GM12873 (cell line): ENCODE measurements around the gene TGFBRAP1.

Experiments
- CTCF ChIP-seq: IDR thresholded peaks from 2 replicates; pipeline ENCODE4 v1.5.1; 2012; ENCODE audit warnings: low read depth, mild to moderate bottlenecking, moderate library complexity, low read length, control low read depth; ENCODE audit not compliant: insufficient read depth; ENCODE audit errors: missing control alignments

TGFBRAP1 gene

DNA sequence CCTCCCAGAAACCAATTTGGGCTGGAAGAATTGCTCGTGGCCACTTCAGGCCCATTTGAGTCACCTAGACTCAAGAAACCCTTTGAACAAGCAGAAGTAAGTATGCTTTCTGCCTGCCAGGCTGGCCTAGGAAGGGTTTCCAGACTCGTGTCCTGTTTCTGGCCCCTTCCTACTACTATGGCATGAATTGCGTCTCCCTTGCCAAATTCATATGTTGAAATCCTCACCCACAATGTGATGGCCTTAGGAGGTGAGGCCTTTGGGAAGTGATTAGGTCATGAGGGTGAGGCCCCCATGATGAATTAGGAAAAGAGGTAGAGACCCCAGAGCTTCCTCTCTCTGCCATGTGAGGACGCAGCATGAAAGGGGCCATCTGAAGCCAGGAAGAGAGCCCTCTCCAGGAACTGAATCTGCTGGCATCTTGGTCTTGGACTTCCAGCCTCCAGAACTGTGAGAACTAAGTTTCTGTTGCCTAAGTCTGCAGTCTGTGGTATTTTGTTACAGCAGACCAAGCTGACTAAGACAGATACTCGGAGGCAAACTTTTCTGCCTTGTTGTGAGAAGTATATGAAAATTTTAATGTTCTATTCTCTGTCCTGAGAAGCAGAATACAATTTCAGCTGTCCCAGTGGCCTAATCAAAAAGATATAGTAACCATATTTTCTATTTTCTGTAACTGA is 74.9 kb downstream of the TGFBRAP1 start:
- TF ChIP-seq CTCF, result no peak

- no peak for TF ChIP-seq CTCF
These were observed 77.3 kb downstream of the TGFBRAP1 start for GRCh38 chr2:105252271-105252670.

GRCh38 chr2:105249891-105250290 is 79.6 kb downstream of the TGFBRAP1 start:
- TF ChIP-seq CTCF, result no peak

- no peak for TF ChIP-seq CTCF
These were observed 80.4 kb downstream of the TGFBRAP1 start for GRCh38 chr2:105249181-105249580.

- TF ChIP-seq CTCF, result no peak
These were observed 81.0 kb downstream of the TGFBRAP1 start for GRCh38 chr2:105248316-105249070.

GRCh38 chr2:105244451-105244850 is 85.1 kb downstream of the TGFBRAP1 start:
- no peak for TF ChIP-seq CTCF

DNA sequence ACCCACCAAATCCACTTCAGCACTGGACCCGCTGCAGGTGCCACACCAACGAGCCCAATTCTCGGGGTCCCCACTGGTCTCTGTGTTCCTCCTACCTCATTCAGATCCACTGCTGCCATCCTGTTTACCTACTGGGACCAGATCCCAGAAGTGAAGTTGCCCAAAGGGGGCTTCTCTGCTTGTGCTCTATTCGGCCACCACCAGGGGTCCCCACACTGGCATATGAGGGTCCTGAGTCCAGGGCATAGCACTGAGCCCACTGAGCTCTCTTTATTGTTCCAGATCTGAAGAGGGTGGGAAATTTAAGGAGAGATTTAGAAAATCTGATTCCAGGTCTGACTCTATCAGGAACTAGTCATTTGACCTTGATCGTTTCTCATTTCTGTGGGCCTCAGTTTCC is 85.6 kb downstream of the TGFBRAP1 start:
- peak; percentile 32 for TF ChIP-seq CTCF
